ENCODE measurements around the gene CACNB1.

The CACNB1 gene

DNA sequence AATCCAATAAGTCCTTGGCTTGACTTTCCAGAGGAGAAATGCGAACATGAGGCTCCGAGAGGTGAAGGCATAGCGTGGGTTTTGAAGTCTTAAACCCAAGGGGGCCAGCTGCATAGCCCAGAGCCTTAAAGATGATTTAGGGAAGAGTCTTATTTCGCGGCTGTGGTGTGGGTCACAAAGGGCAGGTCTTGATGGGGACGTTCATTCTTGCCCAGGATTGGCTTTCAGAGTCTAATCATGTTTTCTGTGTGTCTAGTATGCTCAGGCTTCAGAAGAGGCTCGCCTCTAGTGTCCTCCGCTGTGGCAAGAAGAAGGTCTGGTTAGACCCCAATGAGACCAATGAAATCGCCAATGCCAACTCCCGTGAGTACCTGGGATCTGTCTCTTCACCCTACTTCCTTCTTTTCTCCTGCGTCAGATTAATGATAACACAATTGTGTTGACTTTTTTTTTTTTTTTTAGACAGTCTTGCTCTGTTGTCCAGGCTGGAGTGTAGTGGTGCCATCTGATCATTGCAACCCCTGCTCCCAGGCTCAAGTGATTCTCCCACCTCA is 3.6 kb upstream of the CACNB1 start:
- DNase-seq: no peak

DNA sequence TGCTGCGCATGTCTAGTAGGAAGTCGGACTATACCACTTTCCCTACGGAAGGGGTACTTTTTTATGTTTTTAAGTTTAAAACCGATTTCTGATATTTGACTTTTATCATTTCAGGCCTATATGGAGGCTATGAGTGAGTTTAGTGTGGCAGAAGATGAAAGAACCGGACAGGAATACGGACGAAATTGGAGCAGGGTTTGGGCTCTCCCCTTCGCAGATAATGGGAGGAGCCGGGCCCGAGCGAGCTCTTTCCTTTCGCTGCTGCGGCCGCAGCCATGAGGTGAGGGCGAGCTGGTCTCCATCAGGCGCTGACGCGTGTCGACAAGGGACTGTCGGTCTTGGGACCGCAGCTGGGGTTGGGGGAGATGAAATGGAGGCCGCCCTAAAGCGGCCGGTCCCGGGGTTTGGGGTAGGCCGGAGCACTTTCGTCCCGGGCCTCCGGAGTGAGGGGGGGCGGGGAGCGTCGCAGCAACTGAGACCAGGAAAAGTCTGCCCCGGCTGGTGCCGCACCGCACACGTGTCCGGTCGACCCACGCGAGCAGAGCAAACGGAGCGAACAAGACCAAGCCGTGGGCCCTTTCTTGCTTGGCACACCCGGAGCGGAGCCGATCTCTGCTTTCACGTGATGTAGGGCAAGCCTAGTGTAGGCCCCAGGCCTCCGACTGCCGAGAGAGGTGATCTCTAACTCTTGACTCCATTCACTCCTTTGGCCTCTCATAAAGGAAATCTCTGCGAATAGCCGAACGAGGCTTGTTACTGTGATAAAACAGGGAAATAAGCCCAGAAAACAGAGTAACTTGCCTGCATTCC is 2.8 kb upstream of the CACNB1 start, which contains the start of gene RPL19:
TSS of gene RPL19 (plus strand) at position 214 of the 810 bp plus-strand sequence. CDS start at position 276, 62 bp downstream.
- DNase-seq: peak in 13 of 14 donors; percentile 29 to 95 (median 86)

DNA sequence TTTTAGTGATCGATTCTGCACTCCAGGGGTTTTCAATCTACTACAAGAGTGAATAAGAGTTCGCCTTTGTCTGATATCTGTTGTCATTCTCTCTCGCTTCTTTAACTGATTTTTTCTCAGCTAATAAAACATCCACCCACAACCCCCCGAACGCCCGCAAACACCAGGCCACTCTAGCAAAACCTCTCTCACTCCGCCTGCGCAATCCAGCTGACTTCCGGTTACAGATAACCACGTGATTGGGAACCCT is 2.3 kb upstream of the CACNB1 start:
- peak in 10 of 14 donors; percentile 33 to 90 (median 85) for DNase-seq

DNA sequence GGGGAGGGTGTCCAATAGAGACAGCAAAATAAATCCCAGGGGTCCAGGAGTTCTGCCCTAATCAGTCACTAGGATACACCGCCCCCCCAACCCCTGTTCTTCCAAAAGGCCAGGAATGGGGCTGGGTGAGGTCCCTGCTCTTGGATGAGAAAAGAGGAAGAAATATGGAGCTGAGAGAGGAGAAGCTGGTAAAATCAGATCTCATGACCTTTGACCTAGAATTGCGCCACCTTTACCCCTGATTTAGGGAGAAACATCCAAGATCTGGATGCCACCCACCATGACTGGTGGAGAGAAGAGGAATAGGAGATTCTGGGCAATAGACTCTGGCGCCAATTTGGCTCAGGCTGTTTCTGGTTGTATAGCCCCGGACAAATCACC is 707 bp upstream of the CACNB1 start:
- no peak for DNase-seq

DNA sequence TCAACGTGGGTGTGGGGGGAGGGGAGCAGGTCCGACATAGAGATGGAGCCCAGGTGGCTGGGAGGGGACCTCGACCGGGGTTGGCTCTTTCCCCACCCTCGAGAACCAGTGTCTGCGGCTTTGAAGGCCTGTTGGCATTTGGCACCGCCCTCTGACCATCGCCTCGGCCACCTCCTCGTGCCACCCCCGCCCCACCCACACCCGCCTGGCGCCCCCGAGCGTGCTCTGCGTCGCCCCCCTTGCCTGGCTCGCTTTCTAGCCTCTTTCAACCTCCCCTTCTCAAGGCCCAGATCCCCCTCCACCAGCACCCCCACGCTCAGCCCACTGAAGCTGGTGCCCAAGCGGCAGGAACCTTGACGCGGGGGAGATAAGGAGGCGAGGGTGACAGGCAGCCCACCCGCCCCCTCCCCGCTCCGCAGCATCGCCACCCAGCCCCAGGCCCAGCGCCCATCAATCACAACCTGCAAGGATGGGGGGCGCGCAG is 619 bp downstream of the CACNB1 start:
- DNase-seq: peak in 3 of 14 donors; percentile 29 to 43 (median 33)

DNA sequence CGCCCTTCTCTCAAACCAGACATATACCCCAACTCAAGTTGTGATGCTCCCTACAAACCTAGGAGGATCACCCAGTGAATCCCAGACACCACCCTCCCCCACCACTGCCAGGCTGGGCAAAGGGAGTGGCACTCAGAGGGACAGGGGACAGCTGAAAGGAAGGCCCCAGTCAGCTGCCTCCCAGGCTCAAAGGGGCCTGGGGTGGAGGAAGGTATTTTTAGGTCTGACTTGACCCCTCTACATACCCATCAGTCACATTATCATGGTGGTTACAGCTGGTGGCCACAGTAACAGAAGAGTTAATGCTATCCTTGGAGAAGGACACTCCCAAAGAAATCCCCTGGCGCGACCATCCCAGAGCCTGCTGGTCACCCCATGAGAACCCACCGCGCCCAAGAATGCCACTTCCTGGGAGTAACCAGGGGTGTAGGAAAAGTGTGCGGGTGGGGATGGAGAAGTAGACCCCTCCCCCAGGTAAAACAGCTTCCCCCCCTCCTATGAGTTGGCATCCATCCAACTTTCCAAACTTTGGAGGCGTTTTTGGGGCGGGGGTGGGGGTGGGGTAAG is 1.1 kb downstream of the CACNB1 start:
- no peak for DNase-seq

DNA sequence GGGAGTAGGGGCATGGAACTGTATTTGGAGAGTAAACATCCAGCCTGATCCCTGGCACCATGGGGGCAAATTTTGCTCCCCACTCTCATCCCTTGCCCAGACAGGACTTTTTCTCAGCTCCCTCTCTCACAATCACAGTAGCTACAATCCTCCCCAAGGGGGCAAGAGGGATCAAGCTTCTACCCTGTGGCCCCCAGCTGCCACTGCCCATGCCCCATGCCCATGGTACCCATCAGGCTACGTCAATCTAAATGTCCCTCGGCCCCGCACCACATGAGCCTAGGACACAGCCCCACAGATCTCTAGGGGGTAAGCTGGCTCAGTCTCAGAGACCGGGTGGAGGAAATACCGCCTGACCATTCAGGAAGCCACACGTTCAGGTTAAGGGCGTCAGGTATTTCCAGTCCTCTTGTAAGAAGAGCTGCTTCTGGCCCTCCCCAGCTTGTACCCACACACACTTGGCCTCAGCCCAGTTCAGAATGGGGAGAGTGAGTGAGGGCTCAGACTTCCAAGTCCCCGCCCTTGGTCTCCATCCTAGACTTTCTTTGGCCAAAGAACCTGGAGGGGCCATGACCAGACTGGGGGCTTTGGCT is 1.8 kb downstream of the CACNB1 start:
- DNase-seq: peak in 5 of 14 donors; percentile 30 to 61 (median 45)

DNA sequence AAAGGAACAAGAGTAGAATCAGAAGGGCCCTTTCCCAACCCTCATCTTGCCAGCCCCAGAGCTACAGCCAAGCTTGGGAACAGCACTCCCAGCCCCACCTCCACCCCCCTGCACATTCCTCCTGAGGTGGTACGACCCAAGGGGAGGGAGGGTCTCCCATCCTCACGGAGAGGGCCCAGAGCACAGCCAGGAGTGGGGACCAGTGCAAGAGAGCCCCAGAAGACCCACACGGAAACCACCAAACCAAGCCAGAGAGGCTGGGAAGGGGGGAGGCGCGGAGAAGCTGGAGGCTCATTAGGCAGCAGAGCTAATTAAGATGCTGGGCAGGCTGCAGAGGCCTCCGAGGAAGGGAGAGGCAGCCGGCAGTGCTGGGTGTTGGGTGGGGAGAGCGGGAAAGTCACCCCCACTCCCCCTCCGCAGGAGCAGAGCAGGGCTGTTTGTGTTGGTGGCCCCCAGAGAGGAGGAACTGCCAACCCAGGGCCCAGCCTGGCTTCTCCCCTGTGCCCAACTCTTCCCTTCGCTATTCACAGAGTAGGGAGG is 2.4 kb downstream of the CACNB1 start:
- DNase-seq: peak in 11 of 14 donors; percentile 39 to 75 (median 55)

DNA sequence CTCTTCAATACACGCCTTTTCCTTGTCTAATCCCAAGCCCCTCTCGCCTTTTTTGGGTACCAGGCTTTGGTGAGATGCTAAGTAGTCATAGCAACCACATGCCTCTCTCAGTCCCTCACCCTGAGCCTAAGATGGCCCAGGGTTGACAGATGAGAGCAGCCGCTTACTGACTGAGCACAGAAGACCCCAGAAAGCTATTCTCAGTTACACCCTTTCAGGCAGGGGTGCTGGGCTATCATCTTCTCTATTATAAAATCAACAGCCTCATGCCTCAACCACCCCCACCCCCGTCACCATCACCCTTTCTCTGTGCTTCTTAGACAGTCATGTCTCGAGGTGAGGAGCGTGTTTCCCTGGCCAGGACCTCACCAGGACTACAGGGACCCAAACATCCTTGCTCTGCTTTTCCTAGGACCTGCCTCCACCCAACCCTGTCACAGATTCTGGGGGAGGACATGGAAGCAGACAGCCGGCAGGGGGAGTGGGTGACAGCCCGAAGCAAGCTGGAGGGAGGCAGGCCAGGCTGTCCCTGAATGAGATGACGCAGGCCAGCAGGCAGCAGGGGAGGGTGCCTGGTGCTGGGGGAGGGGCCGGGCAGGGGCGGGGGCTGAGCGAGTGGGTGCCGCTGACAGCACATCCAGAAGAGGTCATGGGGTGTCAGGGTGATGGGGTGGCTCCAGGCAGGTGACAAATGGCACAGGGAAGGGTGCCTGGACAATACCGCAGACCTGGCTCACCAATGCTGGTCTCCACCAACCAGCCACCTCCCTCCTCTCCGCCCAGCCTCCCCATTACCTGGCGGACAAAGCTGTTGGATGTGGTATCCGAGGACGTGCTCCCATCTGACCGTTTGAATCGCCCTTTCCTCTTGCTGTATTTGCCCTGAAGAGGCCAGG is 3.1 kb downstream of the CACNB1 start:
- DNase-seq: peak in 12 of 14 donors; percentile 29 to 87 (median 54)

DNA sequence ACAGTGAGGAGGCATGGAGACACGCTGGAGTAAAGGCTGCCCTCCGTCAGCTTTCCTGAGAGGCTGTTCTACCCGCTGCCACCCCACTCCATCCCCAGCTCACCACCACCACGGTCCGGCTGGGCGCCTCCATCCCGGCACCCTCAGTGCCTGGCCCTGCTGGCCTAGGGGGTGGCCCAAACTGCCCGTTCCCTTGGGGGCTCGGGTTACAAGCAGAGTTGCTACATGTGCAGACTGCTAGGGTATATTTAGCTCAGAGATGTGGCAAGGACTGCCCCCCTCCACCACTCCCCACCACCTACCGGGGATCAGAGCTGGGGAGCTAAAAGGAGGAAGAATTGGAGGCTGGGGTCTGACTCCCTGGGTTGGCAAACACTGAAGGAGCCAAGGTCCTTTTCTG is 4.1 kb downstream of the CACNB1 start:
- DNase-seq: no peak

DNA sequence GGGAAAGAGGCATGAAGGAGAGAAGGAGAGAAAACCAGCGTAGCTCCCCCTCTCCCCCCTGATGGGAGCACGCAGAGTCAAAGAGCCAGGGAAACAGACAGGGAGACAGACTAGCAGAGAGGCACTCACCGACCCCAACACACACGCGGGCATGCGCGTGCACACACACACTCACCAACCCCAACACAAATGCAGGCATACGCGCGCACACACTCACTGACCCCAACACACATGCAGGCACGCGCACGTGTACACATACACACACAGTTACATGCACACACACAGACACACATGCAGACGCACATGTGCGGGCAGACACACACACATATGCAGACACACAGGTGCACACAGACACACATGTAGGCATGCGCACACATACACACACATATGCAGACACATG is 4.6 kb downstream of the CACNB1 start:
- DNase-seq: no peak

DNA sequence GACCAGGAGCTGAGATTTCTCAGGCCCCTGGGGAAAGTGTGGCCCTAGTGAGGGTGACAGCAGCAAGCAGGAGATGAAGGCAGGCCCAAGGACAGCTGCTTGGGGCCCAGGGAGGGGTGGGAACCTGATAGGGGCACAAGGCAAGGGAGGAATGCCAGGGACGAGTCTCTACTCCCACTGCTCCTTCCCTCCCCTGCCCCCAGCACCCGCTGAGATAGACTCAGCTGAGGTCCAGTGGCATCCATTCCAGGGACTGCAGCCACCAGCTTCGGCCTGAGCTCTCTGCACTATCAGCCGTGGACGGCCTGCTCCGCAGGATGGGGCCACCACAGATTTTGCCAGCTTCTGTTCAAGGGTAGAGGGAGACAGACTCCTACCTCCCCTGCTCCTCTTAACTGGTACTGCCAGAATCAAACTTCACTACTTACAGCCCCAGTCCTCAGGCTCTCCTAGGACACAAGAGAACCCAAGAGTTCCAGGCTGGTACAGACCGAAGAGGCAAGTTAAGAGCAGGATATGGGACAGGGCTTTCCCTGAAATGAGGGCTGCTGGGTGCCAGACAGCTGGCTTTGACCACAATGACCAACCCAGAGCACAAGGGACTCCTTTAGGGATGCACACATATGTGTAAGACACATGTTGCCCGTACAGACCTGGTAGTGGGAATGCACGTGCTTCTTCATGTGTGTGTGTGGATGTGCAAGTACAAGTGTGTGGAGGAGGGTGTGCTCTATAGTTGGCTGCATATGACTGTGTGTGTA is 5.5 kb downstream of the CACNB1 start:
- no peak for DNase-seq

DNA sequence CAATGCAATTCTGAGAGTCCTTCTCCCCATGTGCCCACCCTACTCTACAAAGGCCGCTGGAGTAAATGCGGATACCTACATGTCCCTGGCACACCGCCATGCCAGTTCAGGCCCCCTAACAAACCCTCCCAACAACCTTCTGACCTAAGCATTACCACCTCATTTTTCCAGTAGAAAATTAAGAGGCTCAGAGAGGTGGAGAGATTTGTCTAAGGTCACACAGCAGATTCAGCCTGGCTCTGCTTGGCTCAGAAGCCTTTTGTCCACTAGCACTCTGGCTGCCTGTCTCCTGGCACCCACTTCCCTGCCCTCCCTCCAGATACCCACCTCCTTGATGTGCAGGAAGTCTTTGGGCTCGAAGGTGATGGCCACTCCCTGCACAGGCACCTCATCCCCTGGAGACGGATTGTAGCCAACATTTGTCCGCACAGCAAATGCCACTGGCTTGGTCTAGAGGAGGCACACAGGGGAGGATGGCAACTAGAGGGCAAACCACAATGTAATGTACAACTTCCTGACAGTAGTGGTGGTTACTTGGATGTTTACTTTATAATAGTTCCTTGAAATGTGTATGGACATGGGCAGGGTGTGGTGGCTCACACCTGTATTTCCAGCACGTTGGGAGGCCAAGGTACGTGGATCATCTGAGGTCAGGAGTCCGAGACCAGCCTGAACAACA is 10.2 kb downstream of the CACNB1 start:
- no peak for DNase-seq

DNA sequence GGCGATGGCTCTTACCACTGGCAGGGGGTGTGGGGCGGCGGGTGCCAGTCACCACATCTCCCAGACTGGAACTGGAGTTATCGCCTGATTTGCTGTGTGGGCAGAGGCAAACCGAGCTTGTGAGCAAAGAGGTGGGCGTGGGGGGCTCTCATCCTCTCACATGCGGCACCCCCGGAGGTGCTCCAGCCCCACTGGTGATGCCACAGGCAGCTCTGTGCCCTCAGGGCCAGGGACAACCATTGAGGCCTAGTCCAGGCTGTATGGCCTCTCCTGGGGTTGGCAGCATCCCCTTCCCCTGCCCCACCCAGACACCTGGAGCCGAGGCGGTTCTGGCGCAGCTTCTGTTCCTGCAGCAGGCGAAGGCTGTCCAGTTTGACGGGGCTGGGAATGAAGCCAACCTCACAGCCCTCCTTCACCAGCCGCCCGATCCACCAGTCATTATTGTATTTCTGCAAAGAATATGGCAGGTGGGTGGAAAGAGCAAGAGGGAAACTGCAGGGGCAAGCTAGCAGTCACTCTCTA is 10.9 kb downstream of the CACNB1 start:
- DNase-seq: no peak

DNA sequence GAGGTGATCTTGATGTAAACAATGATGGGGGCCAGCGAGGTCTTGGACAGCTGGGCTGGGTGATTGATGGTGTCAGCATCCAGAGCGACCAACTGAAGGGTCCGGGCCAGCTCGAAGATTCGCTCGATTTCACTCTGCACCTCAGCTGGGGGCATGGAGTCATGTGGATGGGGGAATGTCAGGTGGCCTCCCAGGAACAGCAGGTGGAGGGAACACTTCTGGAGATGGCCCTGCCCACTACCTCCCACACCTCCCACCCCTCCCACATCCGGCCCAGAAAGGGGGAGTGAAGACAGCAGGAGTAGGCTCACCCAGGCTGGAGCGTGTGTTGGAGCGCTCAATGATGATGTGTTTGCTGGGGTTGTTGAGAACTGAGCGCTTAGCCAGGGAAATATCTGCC is 13.7 kb downstream of the CACNB1 start:
- DNase-seq: no peak

DNA sequence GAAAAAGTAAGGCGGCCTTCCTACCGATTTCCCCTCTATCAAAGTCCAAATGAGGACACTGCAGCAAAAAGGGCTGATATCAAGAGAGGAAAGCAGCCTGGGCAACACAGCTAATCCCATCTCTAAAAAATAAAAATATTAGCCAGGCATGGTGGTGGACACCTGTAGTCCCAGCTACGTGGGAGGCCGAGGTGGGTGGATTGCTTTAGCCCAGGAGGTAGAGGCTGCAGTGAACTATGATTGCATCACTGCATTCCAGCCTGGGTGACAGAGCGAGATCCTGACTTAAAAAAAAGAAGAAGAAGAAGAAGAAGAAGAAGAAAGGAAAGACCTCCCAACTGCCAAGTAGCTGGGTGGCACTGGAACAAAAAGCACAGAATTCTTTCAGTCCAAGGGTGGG is 14.4 kb downstream of the CACNB1 start:
- DNase-seq: no peak

DNA sequence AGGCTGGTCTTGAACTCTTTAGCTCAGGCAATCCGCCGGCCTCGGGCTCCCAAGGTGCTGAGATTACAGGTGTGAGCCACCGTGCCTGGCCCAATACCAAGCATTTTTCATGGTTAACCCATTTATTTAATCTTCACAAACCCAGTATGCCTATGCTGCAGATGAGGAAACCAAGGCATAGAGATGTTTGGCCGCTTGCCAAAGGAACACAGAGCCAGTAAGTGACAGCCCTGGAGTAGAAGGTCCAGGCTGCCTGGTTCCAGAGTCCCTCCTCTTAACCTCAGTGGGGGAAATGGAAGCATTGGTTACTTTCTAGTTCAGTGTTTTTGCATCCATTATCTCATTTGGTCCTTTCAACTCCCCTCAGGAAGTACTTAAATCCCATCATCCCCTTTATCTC is 16.2 kb downstream of the CACNB1 start:
- no peak for DNase-seq

DNA sequence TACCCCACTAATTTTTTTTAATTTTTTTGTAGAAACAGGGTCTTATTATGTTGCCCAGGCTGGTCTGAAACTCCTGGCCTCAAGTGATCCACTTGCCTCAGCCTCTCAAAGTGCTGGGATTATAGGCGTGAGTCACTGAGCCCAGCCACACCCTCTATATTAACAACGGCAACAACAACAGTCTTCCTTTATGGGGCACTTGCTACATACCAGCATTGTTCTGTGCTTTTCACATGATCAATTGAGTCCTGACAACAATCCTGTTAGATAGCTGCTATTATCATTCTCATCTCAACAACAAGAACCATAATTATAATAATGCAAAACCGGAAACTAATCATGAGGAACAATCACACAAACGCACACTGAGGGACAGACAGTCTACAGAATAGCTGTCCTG is 18.9 kb downstream of the CACNB1 start:
- DNase-seq: no peak

DNA sequence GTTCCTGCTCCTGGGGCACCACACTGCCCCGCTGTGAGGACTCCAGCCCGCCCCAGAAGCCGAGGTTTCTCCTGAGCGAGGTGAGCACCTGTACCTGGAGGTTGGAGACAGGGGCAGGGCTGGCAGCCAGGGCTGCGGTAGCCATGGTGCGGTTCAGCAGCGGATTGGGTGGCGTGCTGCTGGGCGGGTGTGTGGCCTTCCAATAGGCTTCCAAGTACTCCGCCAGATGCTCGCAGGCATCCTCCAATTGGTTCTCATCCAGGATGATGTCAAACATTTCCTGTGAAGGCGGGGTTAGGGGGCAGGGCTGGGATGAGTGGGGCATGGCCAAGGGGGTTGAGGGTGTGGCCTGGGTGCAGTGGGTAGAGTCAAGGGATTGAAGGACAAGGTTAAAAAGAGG is 20.2 kb downstream of the CACNB1 start:
- no peak for DNase-seq

DNA sequence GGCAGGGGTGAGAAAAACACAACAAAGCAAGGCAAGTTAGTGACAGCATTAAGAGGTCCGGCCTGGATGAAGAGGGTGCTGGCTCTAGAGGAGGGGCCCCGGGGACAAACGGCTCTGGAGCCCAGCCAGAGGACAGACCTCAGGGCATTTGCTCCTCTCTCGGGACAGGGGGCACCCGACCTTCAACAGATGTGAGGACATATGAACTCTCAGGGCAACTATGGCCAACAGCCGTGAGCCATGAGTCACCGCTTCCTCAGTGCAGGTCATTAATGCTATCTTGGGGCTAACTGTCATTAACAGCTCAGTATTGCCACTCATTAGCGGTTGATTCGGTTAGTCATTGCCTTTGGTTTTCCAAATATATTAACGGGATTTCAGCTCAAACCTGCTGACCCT is 21.8 kb downstream of the CACNB1 start:
- no peak for DNase-seq
